ENCODE results near the gene TTC12.

DNA sequence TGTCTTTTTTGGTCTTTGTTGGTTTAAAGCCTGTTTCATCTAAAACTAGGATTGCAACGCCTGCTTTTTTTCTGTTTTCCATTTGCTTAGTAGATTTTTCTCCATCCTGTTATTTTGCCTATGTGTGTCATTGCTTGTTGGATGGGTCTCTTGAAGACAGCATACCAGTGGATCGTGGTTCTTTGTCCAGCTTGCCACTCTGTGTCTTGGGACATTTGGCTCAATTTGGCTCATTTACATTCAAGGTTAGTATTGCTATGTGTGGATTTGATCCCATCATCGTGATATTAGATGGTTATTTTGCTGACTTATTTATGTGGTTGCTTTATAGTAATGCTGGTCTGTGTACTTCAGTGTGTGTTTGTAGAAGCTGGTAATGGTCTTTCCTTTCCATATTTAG is 41.8 kb downstream of the TTC12 start:
- TF ChIP-seq POLR2A (IDR thresholded peaks at IDR 0.05; ENCODE audit: low read length) (no peak), GATA1 (IDR thresholded peaks at IDR 0.05; ENCODE audit: low read depth, low read length) (no peak)
